Ishikawa (cell line): ENCODE data around the gene RAPGEF3.

ENCODE experiments used
- CEBPB ChIP-seq: IDR thresholded peaks from 2 replicates; pipeline ENCODE4 v1.6.1; 2012
- CREB1 ChIP-seq: IDR thresholded peaks from 2 replicates; pipeline ENCODE4 v1.6.1; 2012; ENCODE audit warnings: low read depth
- EGR1 ChIP-seq: IDR thresholded peaks from 2 replicates; pipeline ENCODE4 v1.6.1; 2012
- EP300 ChIP-seq: IDR thresholded peaks from 2 replicates; pipeline ENCODE4 v1.6.1; 2012; ENCODE audit warnings: borderline replicate concordance
- FOXM1 ChIP-seq: IDR thresholded peaks from 2 replicates; pipeline ENCODE4 v1.6.1; 2012; ENCODE audit warnings: low read depth, borderline replicate concordance
- MAX ChIP-seq: IDR thresholded peaks from 2 replicates; pipeline ENCODE4 v1.6.1; 2012
- NFIC ChIP-seq: IDR thresholded peaks from 2 replicates; pipeline ENCODE4 v1.6.1; 2012
- RAD21 ChIP-seq: IDR thresholded peaks from 2 replicates; pipeline ENCODE4 v1.6.1; 2012; ENCODE audit warnings: low read depth
- REST ChIP-seq: IDR thresholded peaks from 2 replicates; pipeline ENCODE4 v1.6.1; 2012; ENCODE audit warnings: low read depth, mild to moderate bottlenecking
- TAF1 ChIP-seq: IDR thresholded peaks from 2 replicates; pipeline ENCODE4 v1.6.1; 2012; ENCODE audit warnings: low read depth, mild to moderate bottlenecking
- TCF12 ChIP-seq: IDR thresholded peaks from 2 replicates; pipeline ENCODE4 v1.6.1; 2012; ENCODE audit warnings: low read depth
- TEAD4 ChIP-seq: IDR thresholded peaks from 2 replicates; pipeline ENCODE4 v1.6.1; 2012
- USF1 ChIP-seq: IDR thresholded peaks from 2 replicates; pipeline ENCODE4 v1.6.1; 2012
- YY1 ChIP-seq: IDR thresholded peaks from 2 replicates; pipeline ENCODE4 v1.6.1; 2012; ENCODE audit warnings: low read depth
- ZBTB7A ChIP-seq: IDR thresholded peaks from 2 replicates; pipeline ENCODE4 v1.6.1; 2012; ENCODE audit warnings: low read depth

RAPGEF3 gene

DNA sequence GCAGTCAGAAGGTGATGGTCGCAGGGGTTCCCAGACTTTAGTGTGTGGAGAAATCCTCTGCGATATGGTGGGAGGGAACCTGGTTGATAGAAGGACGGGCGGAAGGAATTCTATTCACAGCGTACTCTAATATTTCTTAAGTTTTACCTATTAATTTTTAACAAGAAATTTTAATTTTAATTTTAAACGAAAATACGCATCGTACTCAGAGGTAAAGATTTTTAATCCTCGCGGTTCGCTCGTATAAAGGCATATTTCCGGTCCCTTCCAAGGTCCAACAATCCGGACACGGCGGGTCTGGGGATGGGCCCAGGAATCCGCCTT is 14.0 kb upstream of the RAPGEF3 start:
- TF ChIP-seq TAF1 (no peak), TEAD4 (peak; percentile 40; the same call in 1 of the 2 replicates)

GRCh38 chr12:47772094-47772660 is 13.5 kb upstream of the RAPGEF3 start:
- TF ChIP-seq USF1 (no peak), ZBTB7A (no peak), EGR1 (no peak), FOXM1 (no peak), CREB1 (no peak), EP300 (no peak), RAD21 (no peak), CEBPB (no peak), TCF12 (no peak), TEAD4 (no peak), TAF1 (no peak), MAX (no peak), YY1 (no peak), NFIC (no peak), REST (no peak)

- TF ChIP-seq EP300 (no peak), CREB1 (no peak), TCF12 (no peak), NFIC (no peak), MAX (no peak), ZBTB7A (no peak), YY1 (no peak)
Measured at GRCh38 chr12:47771304-47771703, 12.6 kb upstream of the RAPGEF3 start.

DNA sequence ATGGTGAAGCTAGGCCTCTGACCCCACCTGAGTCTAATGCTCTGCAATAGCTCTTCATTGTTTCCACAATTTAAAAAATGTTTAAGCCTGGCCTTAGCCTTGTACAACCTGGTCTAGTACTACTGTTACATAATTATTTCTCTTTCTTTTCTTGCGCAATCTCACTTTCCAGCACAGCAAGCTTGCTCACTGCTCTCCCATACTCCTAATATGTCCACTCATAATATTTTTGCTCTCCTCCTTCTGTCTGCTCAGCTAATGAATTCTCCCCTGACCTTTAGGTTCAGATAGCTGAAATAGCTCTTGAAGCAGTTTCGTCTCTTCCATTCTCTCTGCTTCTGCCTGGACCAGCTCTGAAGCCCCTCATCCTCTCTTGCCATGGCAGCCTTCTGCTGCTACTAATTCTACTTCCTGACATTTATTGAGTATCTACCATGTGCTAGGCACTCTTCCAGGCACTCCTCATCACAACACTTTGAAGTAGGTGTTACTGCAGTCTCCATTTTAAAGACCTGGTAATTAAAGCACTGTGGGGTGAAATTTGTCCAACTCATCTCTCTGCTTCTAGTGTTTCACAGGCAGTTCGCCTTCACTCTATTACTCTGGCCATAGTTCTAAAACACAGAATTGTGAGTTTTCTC is 11.5 kb upstream of the RAPGEF3 start:
- TF ChIP-seq NFIC (no peak), CEBPB (peak; percentile 100), TEAD4 (no peak), TCF12 (no peak), REST (no peak)

- TF ChIP-seq TCF12 = no peak
- TF ChIP-seq CEBPB = no peak
- no peak for TF ChIP-seq EP300
- TF ChIP-seq MAX = peak; percentile 24; the same call in 1 of the 2 replicates
- no peak for TF ChIP-seq RAD21
Measured at GRCh38 chr12:47769234-47770085, 10.8 kb upstream of the RAPGEF3 start.

DNA sequence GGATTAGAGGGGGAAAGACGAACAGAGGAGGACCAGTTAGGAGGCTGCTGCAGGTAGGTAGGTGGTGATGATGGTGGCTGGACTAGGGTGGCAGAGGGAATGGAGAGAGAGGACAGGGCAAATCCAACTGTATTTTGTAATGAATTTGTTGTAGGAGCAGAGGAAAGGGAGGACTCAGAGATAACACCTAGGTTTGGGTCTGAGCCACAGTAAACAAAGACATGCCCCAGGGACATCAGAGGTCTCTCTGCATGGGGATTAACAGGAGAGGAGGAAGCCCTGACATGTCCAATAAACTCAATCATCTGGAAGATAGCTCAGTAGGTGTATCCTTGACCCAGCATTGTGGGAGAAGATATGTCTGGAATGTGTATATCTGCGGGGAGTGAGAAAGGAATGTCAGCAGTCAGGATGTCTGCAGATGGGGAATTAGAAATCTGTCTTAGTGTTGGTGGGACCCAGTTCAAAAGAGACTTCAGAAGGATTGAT is 9.7 kb upstream of the RAPGEF3 start:
- TF ChIP-seq ZBTB7A = 0 out of 2 replicates have a peak, but pooled peaks have one; percentile 23
- peak; percentile 99 for TF ChIP-seq TEAD4
- no peak for TF ChIP-seq CREB1
- TF ChIP-seq USF1 = no peak
- TF ChIP-seq NFIC = peak; percentile 95
- TF ChIP-seq YY1 = peak; percentile 63; the same call in 1 of the 2 replicates
- TF ChIP-seq FOXM1 = peak; percentile 95
- peak; percentile 98 for TF ChIP-seq EP300
- TF ChIP-seq MAX = peak; percentile 60; the same call in 1 of the 2 replicates
- TF ChIP-seq RAD21 = 0 out of 2 replicates have a peak, but pooled peaks have one; percentile 5
- TF ChIP-seq EGR1 = no peak
- peak; percentile 97 for TF ChIP-seq TCF12
- peak; percentile 63; the same call in 1 of the 2 replicates for TF ChIP-seq CEBPB
- no peak for TF ChIP-seq TAF1
- TF ChIP-seq REST = no peak
